HG02588 (cell line): Measurements from ENCODE around the gene SH2B3.

ENCODE experiments used
- ATAC-seq: cut with Tn5 transposase; IDR thresholded peaks from one replicate; pipeline ENCODE4 v1.9.1; 2021; ENCODE audit warnings: mild to moderate bottlenecking, moderate library complexity; ENCODE audit not compliant: unreplicated experiment

The SH2B3 gene

GRCh38 chr12:111426344-111427185, 20.8 kb downstream of the SH2B3 start:
- no peak for ATAC-seq

- ATAC-seq, result no peak
Observed at GRCh38 chr12:111427417-111428074, 21.8 kb downstream of the SH2B3 start.

GRCh38 chr12:111428081-111428727, 22.5 kb downstream of the SH2B3 start:
- ATAC-seq, result no peak

- ATAC-seq, result no peak
Observed at GRCh38 chr12:111428728-111429175, 23.0 kb downstream of the SH2B3 start.

- ATAC-seq, result no peak
Observed at GRCh38 chr12:111429828-111430432, 24.2 kb downstream of the SH2B3 start.

GRCh38 chr12:111430433-111431353, 25.0 kb downstream of the SH2B3 start:
- ATAC-seq, result no peak

- ATAC-seq, result no peak
Observed at GRCh38 chr12:111431772-111432171, 26.0 kb downstream of the SH2B3 start.

GRCh38 chr12:111434049-111434448, 28.3 kb downstream of the SH2B3 start:
- no peak for ATAC-seq

- ATAC-seq, result peak; percentile 50
Observed at GRCh38 chr12:111434680-111435338, 29.1 kb downstream of the SH2B3 start.

- ATAC-seq, result no peak
Observed at GRCh38 chr12:111435661-111436201, 30.0 kb downstream of the SH2B3 start.

GRCh38 chr12:111436266-111436665, 30.5 kb downstream of the SH2B3 start:
- no peak for ATAC-seq

- ATAC-seq, result no peak
Observed at GRCh38 chr12:111436811-111437210, 31.1 kb downstream of the SH2B3 start.

- no peak for ATAC-seq
Observed at GRCh38 chr12:111437816-111438454, 32.2 kb downstream of the SH2B3 start.

- no peak for ATAC-seq
Observed at GRCh38 chr12:111438481-111438880, 32.8 kb downstream of the SH2B3 start.

GRCh38 chr12:111439657-111440151, 34.0 kb downstream of the SH2B3 start:
- no peak for ATAC-seq

- no peak for ATAC-seq
Observed at GRCh38 chr12:111440152-111440551, 34.4 kb downstream of the SH2B3 start.

GRCh38 chr12:111440631-111441030, 34.9 kb downstream of the SH2B3 start:
- no peak for ATAC-seq

GRCh38 chr12:111441107-111441928, 35.6 kb downstream of the SH2B3 start:
- no peak for ATAC-seq
